GM12878 (cell line): Measurements from ENCODE around the gene E2F1.

Experiments used
- HDAC2 ChIP-seq: fragments of 200-600 bp; sonication (generic); IDR thresholded peaks from 2 replicates; pipeline ENCODE4 v1.6.1; 2017
- MXI1 ChIP-seq: fragments of 150-350 bp; IDR thresholded peaks from 2 replicates; pipeline ENCODE4 v1.6.1; 2011; ENCODE audit warnings: low read depth, mild to moderate bottlenecking, inconsistent platforms, low read length, improper control_type of control experiment
- POLR2A ChIP-seq: IDR thresholded peaks from 2 replicates; pipeline ENCODE4 v1.6.1; 2011; ENCODE audit warnings: low read depth, mild to moderate bottlenecking, low read length
- TF ChIP-seq, protein P1 (sequence below): fragments of 150-350 bp; IDR thresholded peaks from 2 replicates; pipeline ENCODE4 v1.6.1; 2016; ENCODE audit warnings: low read depth, low read length
- TF ChIP-seq, protein P2 (sequence below): IDR thresholded peaks from 2 replicates; pipeline ENCODE4 v1.6.1; 2012; ENCODE audit warnings: mild to moderate bottlenecking, low read depth, low read length

DNA sequence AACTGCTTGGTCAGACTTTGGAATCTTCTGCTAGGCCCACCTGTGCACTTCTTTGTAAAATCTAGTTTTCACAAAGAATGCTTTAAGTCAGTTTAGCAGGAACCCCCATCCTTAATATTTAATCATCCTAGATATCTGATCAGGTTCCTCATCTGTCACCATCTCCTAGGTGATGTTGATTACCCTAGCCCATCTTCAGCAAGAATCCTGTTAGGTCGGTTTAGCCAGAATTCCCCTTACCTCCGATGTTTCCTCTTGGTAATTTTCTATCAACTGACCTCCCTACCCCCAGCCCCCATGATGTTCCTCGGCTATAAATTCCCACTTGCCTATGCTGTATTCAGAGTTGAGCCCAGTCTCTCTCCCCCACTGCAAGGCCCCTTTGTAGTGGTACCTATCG is 42.9 kb upstream of the E2F1 start:
- TF ChIP-seq, protein P1, sequence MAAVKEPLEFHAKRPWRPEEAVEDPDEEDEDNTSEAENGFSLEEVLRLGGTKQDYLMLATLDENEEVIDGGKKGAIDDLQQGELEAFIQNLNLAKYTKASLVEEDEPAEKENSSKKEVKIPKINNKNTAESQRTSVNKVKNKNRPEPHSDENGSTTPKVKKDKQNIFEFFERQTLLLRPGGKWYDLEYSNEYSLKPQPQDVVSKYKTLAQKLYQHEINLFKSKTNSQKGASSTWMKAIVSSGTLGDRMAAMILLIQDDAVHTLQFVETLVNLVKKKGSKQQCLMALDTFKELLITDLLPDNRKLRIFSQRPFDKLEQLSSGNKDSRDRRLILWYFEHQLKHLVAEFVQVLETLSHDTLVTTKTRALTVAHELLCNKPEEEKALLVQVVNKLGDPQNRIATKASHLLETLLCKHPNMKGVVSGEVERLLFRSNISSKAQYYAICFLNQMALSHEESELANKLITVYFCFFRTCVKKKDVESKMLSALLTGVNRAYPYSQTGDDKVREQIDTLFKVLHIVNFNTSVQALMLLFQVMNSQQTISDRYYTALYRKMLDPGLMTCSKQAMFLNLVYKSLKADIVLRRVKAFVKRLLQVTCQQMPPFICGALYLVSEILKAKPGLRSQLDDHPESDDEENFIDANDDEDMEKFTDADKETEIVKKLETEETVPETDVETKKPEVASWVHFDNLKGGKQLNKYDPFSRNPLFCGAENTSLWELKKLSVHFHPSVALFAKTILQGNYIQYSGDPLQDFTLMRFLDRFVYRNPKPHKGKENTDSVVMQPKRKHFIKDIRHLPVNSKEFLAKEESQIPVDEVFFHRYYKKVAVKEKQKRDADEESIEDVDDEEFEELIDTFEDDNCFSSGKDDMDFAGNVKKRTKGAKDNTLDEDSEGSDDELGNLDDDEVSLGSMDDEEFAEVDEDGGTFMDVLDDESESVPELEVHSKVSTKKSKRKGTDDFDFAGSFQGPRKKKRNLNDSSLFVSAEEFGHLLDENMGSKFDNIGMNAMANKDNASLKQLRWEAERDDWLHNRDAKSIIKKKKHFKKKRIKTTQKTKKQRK, result no peak
- no peak for TF ChIP-seq MXI1
- TF ChIP-seq, protein P2, sequence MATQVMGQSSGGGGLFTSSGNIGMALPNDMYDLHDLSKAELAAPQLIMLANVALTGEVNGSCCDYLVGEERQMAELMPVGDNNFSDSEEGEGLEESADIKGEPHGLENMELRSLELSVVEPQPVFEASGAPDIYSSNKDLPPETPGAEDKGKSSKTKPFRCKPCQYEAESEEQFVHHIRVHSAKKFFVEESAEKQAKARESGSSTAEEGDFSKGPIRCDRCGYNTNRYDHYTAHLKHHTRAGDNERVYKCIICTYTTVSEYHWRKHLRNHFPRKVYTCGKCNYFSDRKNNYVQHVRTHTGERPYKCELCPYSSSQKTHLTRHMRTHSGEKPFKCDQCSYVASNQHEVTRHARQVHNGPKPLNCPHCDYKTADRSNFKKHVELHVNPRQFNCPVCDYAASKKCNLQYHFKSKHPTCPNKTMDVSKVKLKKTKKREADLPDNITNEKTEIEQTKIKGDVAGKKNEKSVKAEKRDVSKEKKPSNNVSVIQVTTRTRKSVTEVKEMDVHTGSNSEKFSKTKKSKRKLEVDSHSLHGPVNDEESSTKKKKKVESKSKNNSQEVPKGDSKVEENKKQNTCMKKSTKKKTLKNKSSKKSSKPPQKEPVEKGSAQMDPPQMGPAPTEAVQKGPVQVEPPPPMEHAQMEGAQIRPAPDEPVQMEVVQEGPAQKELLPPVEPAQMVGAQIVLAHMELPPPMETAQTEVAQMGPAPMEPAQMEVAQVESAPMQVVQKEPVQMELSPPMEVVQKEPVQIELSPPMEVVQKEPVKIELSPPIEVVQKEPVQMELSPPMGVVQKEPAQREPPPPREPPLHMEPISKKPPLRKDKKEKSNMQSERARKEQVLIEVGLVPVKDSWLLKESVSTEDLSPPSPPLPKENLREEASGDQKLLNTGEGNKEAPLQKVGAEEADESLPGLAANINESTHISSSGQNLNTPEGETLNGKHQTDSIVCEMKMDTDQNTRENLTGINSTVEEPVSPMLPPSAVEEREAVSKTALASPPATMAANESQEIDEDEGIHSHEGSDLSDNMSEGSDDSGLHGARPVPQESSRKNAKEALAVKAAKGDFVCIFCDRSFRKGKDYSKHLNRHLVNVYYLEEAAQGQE, result no peak
- TF ChIP-seq HDAC2, result no peak
- no peak for TF ChIP-seq POLR2A
